Measurements from ENCODE around the gene ZNF536. TPM values are rescaled to one million over a fixed set of nuclear protein-coding genes. Genes with fewer than 3 reads are reported as not detected.

The ZNF536 gene
- total RNA-seq: not detected in 2 replicates

GRCh38 chr19:30371960-30372824 lies at the start of gene ZNF536:
ZNF536 (plus strand) TSS chr19:30372384; CDS start chr19:30443563, 71,179 bp downstream.

